NK-92 (cell line): ENCODE measurements around the gene OR4A5.
"Not testable (repeated sequence)": the region's sequence is repeated elsewhere in the genome, so short reads cannot be mapped to it uniquely, and the experiment has no call there.

Source experiments
- DNase-seq: peaks from one replicate; lab custom pipeline; 2025; ENCODE audit not compliant: unreplicated experiment; lab: John Stamatoyannopoulos, UW

Gene OR4A5

DNA sequence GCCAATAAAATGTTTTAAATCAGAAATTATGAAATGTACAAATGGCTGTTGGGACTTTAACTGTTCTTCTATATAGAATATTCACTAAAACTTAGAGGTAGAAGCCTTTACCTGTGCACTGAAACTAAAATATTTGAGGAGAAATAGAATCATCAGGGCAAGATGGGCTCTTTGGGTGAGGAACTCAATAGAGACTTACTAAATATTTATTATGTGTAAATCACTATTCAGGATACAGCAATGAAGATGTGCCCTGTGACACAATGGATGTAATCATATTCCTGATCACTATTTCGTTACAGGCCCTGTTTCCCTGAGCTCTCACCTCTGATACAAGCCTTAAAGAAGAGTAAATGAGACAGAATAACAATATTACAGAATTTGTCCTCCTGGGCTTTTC, at the start of gene OR4A5:
TSS of gene OR4A5 (plus strand) at position 301 of the 400 bp plus-strand sequence. CDS start at position 354, 53 bp downstream.
- not testable (repeated sequence) for DNase-seq

- DNase-seq = not testable (repeated sequence)
These were observed 13.5 kb downstream of the OR4A5 start for GRCh38 chr11:54720094-54720493.
